COLO668 (cell line): Measurements from ENCODE around the gene MINDY4.

Source experiments
- DNase-seq: peaks from one replicate; lab custom pipeline; 2025; ENCODE audit not compliant: unreplicated experiment; lab: John Stamatoyannopoulos, UW

MINDY4 gene

GRCh38 chr7:30874656-30875302, 103.6 kb downstream of the MINDY4 start:
- DNase-seq: no peak

DNA sequence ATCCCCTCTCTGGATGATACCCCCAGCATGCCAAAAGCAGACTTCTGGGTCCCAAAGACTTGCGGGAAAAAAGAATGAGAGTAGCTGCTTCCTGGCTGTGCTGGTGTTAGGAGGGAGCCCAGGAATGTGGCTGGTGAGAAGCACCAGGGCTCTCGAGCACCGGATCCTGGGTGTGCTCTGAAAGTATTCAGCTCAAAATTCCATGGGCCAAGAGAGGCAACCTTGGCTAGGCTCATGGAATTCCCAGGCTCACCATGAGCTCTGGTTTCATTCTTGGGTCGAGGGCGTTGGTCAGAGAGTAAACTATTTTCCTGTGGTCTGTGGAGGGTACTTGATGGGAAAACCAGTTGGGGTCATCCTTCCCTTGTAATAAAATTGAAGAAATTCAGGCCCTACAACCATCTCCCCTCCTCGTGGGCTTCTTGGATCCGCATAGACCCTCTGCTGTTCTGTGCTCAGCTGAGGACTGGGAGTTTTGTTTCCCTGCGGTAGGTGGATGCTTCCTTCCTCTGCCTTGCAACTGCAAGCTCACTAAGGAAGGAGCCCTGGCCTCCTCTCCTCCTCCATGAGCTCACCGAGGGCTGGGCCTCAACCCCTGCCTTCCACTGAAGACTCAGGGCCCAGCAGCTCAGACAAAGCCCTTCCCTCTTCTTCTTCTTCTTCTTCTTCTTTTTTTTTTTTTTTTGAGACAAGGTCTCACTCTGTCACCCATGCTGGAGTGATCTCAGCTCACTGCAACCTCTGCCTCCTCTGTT, 106.0 kb downstream of the MINDY4 start:
- DNase-seq: no peak

GRCh38 chr7:30877993-30878392, 106.8 kb downstream of the MINDY4 start:
- no peak for DNase-seq

GRCh38 chr7:30879139-30880124, 108.2 kb downstream of the MINDY4 start:
- no peak for DNase-seq

- no peak for DNase-seq
Measured at GRCh38 chr7:30880125-30880720, 109.0 kb downstream of the MINDY4 start.

DNA sequence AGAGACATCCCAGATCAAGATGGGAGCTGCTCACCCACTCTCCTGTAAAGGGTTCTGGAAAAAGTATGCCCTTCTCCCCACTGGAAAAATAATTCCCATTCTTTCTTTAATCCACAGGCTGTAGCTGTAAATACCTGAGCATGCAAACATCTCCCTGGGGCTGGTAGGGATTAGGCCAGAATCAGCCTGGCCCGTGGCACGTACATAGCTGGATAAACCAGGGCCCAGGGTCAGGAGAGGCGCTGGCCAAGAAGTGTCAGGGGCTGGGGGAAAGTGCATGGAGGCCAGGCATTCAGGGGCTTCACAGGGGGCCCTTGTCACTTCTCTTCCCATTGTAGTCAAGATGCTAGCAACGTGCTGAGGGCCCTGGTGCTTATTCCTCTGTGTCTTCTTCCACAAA, 109.7 kb downstream of the MINDY4 start:
- DNase-seq: no peak

DNA sequence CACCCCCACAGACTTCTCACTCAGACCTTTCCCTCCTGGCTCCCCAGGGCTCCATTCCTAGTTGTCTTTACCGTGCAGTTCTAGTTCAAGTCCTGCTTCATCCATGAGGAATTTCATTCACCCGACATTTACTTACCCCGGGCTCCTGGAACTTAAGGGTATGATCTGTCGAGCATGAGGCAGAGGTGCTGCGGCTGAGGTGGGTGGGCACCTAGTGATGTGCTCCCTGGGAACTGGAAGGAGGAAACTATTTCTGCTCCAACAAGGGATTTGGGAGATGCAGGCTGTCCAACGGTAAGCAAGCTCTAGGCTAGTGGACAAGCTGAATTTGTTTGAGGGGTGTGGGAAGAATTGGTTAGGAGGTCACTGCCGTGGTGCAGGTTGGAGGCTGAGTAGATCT, 110.2 kb downstream of the MINDY4 start:
- DNase-seq: no peak

GRCh38 chr7:30884881-30885280, 113.7 kb downstream of the MINDY4 start:
- DNase-seq: no peak

- no peak for DNase-seq
Measured at GRCh38 chr7:30886608-30887011, 115.4 kb downstream of the MINDY4 start.

DNA sequence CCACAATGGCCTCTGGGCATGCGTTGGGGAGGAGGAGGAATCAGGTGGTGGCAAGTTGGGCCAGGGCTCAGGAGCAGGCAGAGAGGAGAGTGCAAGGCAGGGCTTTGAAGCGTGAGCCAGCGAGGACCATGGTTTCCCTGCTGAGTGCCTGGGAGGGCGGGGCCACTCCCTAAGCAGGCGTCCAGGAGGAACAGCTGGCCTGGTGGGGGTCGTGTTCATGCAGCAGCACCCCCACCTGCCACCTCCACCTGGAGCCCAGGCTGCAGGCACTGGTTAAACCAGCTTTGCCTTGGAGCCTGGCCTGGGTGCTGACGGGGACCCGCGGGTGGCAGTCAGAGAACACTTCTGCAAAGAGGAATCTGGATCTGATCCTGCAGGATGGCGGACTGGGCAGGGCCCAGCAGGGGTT, 116.3 kb downstream of the MINDY4 start:
- peak; percentile 40 for DNase-seq

DNA sequence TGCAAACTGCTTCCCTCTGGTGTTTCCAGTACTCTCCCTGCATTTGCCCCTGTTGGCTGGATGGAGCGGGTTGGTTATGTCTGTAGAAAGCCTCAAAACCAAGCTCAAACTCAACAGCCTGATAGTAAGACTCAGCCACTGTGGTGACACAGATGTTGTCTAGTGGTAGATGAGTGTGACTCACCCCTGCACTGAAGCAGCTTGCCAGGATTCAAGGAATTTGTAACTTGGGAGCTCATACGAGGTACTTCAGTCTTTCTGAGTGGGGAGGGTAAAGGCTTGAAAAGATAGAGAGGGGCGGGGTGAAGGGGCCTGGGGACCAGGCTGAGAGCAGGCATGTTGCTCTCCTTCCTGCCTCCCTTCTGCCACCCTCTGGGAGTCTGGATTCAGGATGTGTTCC, 117.5 kb downstream of the MINDY4 start:
- no peak for DNase-seq

DNA sequence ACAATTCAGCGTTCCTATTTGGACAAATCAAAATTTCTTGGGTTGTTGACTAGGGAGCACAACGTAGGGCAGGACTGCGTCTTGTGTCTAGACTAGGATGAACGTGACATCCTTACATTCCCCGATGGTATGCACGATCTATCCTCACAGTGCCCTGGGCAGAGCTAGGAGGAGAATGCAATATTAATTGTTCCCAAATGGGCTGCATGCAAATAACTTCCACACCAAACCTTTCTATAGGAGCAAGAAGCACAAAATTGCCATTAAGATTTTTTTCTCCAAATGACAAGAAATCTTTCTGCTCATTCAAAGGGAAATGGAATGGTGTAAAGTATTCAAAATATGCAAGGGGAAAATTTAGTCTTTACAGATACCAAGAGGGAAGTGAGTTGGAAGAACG, 119.0 kb downstream of the MINDY4 start:
- no peak for DNase-seq

- no peak for DNase-seq
Measured at GRCh38 chr7:30893357-30893756, 122.1 kb downstream of the MINDY4 start.

- no peak for DNase-seq
Measured at GRCh38 chr7:30894009-30894408, 122.8 kb downstream of the MINDY4 start.

- DNase-seq: no peak
Measured at GRCh38 chr7:30894866-30895605, 123.8 kb downstream of the MINDY4 start.

- no peak for DNase-seq
Measured at GRCh38 chr7:30896036-30896435, 124.8 kb downstream of the MINDY4 start.

DNA sequence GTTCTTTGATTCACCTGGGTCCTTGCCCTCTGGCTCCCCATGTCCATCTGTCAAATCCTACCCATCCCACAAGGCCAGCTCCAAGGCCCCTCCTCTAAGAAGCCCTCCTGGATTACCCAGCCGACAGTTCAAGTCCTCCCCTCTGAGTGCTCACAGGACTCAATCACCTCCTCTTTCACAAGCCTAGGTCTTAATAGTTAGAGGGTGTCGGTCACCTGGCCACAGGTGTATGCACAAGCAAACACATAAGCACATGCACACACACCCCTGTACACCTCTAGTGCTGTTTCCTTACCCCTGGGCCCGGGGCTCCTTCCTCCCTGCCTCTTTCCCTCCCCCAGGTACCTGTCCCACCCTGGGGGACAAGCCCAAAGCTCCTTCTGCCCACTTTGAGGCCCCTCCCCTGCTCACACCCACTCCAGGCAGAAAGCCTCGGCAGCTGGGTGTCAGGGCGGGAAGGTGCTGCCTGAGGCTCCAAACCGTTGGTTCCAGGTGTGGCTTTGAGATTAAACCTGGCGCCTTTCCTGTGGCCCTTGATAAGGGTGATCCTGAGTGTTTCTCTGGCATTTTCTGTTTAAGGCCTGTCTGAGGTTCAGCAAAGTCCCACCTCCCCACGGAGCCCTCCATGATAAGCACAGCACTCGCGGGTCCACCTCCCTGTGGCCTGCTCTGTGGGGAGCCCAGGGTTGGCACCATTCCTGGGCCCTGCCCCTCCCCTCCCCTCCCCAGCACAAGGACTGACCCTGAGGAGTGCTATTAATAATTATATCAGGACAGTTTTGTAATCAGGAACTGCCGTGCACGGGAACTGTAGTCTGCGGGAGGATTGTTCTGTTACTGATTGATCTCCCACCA, 125.8 kb downstream of the MINDY4 start:
- no peak for DNase-seq

DNA sequence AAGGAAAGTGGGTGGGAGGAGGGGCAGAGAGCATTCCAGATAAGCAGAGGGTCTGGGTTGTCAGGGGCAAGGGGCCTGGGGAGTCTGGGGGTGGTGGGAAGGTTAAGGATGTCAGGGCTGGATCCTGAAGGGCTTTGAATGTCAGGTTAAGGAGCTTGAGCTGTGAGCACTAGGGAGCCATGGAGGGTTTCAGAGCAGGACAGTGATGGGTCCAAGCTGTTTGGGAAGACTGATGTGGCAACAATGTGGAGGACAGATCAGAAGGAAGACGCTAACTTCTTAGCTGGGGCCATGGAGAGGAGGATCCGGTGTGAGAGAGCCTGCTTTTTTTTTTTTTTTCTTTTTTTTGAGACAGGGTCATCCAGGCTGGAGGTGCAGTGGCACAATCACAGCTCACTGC, 126.6 kb downstream of the MINDY4 start:
- no peak for DNase-seq

DNA sequence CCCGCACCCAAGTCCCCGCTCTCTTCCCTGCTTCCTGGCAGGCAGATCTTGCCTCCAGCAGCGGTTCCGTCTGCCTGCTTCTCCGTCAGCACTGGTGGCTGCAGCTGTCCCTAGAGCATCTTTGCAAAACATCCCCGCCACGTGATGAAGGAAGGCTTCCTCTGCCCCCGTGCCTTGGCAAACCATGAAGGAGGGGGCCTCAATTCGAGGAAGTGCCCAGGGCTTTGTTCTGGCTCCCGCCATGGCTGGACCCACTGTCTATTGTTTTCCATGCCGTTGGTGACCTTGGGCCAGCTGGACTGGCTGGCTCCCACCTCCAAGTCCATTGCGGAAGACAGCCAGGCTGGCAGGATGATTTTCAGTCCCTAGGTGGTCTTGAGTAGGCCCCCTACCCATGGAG, 127.2 kb downstream of the MINDY4 start:
- DNase-seq: no peak

DNA sequence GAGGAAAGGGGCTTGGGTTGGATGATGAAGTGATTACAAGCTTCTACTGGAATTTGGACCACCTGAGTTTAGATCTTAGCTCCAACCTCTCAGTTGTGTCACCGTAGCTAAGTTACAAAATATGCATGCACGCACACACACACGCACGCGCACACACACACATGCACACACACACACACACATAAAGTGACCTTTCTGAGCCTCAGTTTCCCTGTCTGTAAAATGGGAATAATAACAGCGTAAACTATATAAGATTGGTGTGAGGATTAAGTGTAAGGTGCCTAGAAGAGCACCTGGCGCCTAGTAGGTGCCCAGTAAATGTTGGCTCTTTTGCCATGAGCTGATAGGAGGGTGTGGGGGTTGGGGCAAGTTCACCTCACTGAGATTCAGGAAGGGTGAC, 127.8 kb downstream of the MINDY4 start:
- DNase-seq: no peak
